Fibroblast of mammary gland (primary cell): ENCODE measurements around the gene SNTG2.

ENCODE experiments used
- DNase-seq: peaks from one replicate; pipeline ENCODE4 v3.0.0-alpha.2; 2010; ENCODE audit warnings: low read depth
- H3K4me3 ChIP-seq: 2 replicates; pipeline ENCODE4 v1.5.1; 2011; ENCODE audit warnings: low read depth, mild to moderate bottlenecking, low read length, moderate library complexity; ENCODE audit not compliant: control insufficient read depth
- CTCF ChIP-seq: conservative IDR thresholded peaks from 2 replicates; pipeline ENCODE4 v1.5.1; 2011; ENCODE audit warnings: low read depth, low read length, inconsistent platforms; ENCODE audit not compliant: control insufficient read depth, insufficient read depth

The SNTG2 gene

GRCh38 chr2:1208522-1208921 is 257.9 kb downstream of the SNTG2 start:
- H3K4me3 ChIP-seq: no peak overlapping the region
- no peak for DNase-seq
- no peak for TF ChIP-seq CTCF

- no peak overlapping the region for H3K4me3 ChIP-seq
- TF ChIP-seq CTCF: no peak
- DNase-seq: no peak
Observed at GRCh38 chr2:1209246-1209645, 258.6 kb downstream of the SNTG2 start.

GRCh38 chr2:1209761-1210160 is 259.1 kb downstream of the SNTG2 start:
- TF ChIP-seq CTCF: no peak
- no peak overlapping the region for H3K4me3 ChIP-seq
- no peak for DNase-seq

GRCh38 chr2:1210352-1210751 is 259.7 kb downstream of the SNTG2 start:
- no peak for TF ChIP-seq CTCF
- H3K4me3 ChIP-seq: no peak overlapping the region
- no peak for DNase-seq

- no peak overlapping the region for H3K4me3 ChIP-seq
- TF ChIP-seq CTCF: no peak
- DNase-seq: no peak
Observed at GRCh38 chr2:1219901-1220573, 269.4 kb downstream of the SNTG2 start.

GRCh38 chr2:1222056-1222455 is 271.4 kb downstream of the SNTG2 start:
- no peak for TF ChIP-seq CTCF
- H3K4me3 ChIP-seq: no peak overlapping the region
- no peak for DNase-seq

- DNase-seq: no peak
- no peak overlapping the region for H3K4me3 ChIP-seq
- no peak for TF ChIP-seq CTCF
Observed at GRCh38 chr2:1223791-1224190, 273.1 kb downstream of the SNTG2 start.
